DMS153 treated with DMSO at 0.1 percent for 48 hours (cell line): ENCODE results near the gene NEAT1.

ENCODE experiments used
- DNase-seq: peaks from one replicate; lab custom pipeline; 2025; ENCODE audit not compliant: unreplicated experiment; lab: John Stamatoyannopoulos, UW

The NEAT1 gene

GRCh38 chr11:65421794-65422632 lies 585 bp upstream of the NEAT1 start:
- peak; percentile 82 for DNase-seq

- no peak for DNase-seq
Measured at GRCh38 chr11:65423516-65424204, 1.1 kb downstream of the NEAT1 start.

- DNase-seq, result no peak
Measured at GRCh38 chr11:65424205-65425104, 1.9 kb downstream of the NEAT1 start.

GRCh38 chr11:65425105-65425970 lies 2.7 kb downstream of the NEAT1 start:
- DNase-seq, result no peak

- no peak for DNase-seq
Measured at GRCh38 chr11:65425971-65426838, 3.6 kb downstream of the NEAT1 start.

GRCh38 chr11:65426839-65427690 lies 4.5 kb downstream of the NEAT1 start:
- DNase-seq, result no peak

GRCh38 chr11:65427691-65428577 lies 5.3 kb downstream of the NEAT1 start:
- peak; percentile 31 for DNase-seq

- DNase-seq, result no peak
Measured at GRCh38 chr11:65428578-65429067, 6.0 kb downstream of the NEAT1 start.

- no peak for DNase-seq
Measured at GRCh38 chr11:65429068-65429681, 6.6 kb downstream of the NEAT1 start.

GRCh38 chr11:65429724-65430405 lies 7.3 kb downstream of the NEAT1 start:
- peak; percentile 48 for DNase-seq

- no peak for DNase-seq
Measured at GRCh38 chr11:65430406-65431217, 8.0 kb downstream of the NEAT1 start.

GRCh38 chr11:65431451-65432099 lies 9.0 kb downstream of the NEAT1 start:
- DNase-seq, result no peak

GRCh38 chr11:65432100-65432650 lies 9.6 kb downstream of the NEAT1 start:
- DNase-seq, result no peak

GRCh38 chr11:65432686-65433582 lies 10.3 kb downstream of the NEAT1 start:
- DNase-seq, result no peak
